HG02870 (cell line): ENCODE data around the gene NAPSA.

Experiments used
- ATAC-seq: cut with Tn5 transposase; IDR thresholded peaks from one replicate; pipeline ENCODE4 v1.9.1; 2021; ENCODE audit warnings: mild to moderate bottlenecking, moderate library complexity; ENCODE audit not compliant: unreplicated experiment

Gene NAPSA

DNA sequence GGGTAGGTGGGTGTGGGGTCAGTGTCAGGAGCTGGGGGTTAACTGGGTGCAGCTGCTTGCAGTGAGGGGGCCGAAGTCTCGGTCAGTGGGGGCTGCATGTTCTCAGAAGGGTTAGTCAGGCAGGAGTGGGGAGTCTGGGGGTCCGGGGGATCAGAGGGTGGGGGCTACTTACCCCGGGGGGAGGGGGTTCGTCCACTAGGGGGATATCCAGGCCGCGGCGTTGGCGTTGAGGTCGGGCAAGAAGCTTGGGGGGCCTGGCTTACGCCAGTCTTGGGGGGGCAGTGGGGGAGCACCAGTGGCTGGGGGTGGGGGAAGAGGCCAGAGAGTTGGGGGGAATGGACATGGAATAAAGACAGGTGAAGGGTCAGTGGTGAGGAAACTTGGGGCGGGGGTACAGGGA lies 45.4 kb downstream of the NAPSA start:
- no peak for ATAC-seq

DNA sequence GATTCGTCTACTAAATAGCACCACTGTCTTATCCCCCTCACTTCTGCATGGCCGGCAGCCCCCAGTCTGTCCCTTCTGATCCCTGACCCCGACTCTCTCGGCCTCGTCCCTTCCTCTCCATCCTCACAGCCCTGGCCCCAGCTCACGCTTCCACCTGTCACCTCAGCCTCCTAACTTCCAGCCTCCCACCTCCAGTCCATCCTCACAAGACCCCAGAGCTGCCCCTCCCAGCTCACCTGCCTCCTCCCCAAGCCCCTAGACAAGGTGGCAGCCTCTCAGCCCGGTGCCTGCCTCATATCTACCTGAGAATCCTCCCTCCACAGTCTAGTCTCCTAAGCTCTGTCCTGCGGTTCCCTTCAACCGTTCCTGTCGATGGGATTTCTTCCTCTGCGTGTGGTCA lies 46.3 kb downstream of the NAPSA start:
- no peak for ATAC-seq

DNA sequence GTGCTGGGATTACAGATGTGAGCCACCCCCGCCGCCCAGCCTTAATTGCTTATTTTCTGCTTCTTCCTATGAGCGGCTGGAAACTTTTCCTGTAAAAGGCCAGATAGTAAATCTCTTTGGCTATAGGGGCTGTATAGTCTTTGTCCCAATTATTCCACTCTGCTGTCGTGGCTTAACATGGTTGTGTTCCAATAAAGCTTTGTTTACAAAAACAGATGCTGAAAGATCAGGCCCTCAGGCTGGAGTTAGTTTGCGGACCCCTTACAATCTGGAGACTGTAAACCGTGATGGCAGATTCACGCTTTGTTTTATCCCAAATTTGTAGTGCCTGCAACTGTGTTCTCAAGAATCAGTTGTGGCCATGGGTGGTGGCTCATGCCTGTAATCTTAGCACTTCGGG lies 47.0 kb downstream of the NAPSA start:
- ATAC-seq: no peak

DNA sequence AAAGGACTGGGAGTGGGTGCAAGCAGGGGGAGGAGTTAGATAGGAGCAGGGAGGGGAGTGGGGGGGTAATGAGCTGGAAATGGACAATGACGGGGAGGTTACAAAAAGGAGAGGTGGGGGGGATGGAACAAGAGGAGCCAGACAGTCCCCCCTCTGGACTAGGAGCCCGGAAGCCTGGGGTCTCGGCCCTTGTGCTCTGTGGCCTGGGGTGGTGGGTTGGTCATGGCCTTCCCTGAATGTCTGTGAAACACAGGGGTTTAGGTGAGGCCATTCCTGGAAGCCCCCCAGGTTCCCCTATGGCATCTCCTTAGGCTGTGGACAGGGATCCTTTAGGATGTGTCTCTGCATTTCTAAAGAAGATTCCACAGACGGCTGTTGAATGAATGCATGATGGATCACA lies 48.3 kb downstream of the NAPSA start:
- ATAC-seq: no peak

DNA sequence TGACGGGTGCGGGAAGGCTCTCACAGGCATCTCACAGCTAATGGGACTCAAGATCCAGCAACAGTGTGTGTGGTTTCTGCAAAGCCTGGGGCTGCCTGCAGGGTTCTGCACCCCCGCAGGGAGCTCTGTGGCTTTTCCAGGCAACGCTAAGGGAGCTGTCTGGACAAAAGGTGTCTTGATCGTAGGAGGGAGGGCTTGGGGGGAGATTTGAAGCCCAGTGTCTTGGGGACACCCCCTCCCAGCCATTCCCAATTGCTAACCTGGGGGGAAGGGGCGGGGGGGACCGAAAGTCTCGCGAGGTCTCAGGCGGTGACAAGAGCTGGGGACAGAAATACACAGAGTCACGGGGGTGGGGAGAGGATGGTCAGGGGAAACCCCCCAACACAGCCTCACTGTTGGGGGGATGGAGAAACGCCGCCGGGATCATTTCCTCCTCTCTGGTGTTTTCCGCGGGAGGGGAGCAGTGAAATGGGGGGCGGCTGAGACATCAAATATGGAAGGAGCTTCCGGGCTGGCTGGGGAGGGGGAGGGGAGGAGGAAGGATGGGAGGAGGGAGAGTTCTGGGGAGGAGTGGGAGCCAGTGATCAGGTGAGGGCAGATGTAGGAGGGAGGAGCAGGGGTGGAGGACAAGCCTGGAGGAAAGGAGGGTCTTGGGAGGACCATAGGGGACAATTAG lies 49.5 kb downstream of the NAPSA start:
- ATAC-seq: no peak

DNA sequence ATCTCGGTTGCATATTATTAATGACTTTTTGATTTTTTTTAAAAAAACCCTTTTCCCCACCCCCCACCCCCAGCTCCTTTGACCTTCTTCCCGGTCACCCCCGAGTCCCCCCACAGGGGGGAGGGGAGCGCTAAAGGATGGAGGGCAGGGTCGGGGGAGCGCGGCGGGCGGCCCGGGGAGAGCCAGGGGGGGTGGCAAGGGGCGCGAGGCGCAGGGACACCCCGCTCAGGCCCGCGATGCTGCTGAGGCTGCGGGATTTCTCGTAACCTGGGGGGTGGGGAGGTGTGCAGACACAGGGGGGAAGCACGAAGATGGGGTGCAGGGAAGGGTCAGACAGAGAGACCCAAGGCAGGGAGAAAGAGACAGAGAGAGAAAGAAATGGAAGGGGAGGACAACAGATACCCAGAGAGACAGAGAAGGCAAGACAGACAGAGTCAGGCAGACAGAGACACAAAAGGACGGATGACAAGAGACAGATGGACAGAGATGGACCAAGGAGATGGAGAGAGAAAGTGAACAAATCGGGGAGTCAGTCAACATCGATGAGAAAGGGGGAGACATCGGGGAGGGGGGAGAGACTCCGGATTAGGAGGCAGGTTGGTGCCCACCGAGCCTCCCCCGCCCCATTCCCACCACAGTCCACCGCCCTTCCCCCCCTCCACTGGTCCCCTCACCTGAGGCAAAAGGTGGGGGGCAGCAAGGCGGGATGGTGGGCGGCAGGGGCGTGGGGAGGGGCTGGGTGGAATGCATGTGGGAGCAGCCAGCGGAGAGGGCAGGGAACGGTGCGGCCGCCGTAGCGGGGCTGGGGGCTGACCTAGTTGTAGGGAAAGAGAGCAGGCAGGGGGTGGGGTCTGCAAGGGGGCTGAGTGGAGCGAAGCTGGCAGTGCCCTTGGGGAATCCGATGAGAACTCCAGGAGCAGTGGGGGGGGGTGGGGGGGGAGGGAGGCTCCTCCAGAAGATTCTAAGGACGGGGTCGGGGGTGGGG lies 50.4 kb downstream of the NAPSA start:
- ATAC-seq: no peak

DNA sequence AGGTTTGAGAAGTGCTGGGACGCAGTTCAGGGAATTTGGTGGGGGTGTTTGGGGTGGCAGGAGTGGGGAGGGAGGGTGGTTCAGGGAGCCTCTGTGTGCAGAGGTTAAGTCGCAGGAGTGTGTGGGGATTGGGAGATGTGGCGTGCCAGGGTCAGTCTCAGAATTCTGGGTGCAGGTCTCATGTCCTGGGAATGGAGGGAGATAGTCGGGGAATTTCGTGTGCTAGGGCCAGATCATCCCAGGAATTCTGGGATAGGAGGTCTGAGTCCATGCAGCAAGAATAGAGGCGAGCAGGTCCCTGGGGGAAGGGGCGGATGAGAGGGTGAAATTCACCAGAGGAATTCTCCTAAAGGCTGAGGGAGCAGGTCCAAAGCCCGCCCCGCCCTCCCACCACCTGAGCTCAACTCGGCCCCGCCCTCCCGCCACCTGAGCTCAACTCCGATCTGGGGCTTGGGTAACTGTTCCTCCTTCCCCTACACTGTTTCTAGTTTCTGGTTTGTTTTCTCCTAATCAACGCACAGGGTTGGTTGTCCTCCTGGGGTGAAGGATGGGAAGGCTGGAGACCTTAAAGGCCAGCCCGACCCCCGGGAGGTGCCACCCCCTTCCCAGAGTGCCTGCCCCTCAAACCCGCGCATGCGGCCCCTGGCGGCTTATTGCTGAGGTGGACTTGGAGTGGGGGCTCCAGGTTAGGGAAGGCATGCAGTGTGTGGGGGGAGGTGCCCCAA lies 51.5 kb downstream of the NAPSA start:
- ATAC-seq: no peak

DNA sequence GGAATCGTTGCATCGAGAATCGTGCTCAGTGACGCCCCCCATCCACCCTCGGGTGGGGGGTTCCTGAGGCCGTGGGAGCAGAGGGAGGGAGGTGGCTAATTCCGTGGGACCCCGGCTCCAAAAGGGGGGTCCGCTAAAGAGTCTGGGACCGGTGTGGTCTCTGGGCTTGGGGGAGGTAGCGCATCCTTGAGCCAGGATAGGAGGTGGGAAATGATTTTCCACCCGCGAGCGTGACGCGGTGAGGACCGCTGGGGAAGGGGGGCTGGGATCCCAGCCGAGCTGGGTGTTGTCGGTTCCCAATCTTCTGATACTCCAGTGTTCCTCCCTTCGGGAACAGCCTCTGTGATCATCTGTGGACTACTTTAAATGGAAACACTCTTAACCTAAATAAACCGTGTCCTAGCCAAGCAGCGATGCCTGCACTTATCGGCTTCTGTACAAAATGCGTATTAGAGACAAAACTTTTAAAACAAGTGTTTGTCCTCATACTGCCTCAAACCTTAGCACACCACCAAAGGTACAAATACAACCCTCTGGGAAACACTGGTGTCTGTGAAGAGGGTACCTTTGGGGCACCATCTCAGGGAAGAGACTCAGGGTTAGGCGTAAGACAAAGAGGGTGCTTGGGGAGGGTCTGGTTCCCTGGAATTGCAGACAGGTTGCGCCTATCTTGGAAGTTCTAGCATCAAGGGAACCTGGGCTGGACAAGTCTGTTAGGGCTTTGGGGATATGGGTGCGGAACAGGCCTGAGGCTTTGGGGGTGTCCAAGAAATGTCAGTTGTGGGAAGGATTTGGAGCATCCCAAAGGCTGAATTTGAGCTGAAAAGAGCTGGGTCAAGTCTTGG lies 52.2 kb downstream of the NAPSA start:
- no peak for ATAC-seq

DNA sequence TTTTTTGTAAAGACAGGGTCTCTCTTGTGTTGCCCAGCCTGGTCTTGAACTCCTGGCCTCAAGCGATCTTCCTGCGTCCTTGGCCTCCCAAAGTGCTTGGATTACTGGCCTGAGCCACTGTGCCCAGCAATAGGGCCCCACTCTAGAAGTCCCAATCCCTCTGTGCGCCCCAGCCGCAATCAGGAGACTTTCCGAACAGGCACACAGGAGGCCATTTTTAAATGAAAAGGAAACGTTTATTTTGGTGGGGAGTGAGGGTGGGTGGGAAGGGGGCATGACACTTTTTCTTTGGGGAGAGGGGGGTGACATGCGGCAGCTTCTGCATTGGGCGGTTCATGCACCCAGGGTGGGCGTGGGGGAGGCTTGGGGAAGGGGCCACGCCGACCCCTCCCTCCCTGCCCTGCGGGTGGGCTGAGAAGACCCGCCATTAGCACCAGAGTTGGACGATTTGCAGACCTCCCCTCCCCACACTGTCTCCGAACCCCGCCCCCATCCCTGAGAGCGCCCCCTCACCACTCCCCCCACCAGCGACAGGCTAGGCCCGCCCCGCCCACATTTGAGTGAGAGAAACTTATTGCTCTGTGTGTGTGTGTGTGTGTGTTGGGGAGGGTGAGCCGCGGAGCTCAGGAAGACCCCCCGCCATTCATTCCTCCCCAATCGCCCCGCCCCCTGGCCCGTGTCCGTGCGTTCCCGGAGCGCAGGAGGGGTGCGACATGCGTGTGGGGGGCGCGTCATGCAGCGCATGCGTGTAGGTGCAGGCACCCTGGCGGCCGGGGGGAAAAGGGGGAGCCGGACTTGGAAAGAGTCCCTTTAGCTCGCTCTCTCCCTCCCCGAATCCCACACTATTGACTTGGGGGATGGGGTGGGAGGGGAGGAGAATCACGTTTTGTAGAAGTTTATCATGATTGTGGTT lies 53.5 kb downstream of the NAPSA start:
- ATAC-seq: no peak

DNA sequence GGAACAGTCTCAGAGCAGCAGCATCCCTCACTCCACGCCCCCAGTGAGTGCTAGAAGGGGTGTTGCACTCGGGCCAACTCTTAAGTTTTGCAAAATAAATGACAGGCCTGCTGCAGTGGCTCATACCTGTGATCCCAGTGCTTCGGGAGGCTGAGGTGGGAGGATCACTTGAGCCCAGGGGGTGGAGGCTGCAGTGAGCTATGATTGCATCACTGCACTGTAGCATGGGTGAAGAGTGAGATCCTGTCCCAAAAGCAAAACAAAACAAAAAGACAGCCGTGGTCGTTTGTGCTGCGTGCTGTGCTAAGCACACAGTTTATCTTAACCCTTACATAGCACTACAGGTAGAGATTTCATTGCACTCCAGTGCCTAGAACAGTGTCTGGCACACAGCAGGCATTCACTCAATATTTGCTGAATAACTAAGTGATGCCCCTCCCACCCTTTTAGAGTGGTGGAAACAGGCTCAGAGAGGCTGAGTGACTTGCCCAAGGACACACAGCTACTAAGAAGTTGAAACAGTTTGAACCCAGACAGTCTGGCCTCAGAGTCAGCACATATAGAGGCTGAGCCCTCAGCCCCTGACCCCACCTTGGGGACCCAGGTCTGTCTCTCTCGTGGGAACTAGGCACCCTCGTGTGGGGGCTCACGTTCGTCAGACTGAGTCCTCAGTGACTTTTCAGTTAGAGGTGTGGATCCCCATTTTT lies 54.5 kb downstream of the NAPSA start:
- no peak for ATAC-seq

DNA sequence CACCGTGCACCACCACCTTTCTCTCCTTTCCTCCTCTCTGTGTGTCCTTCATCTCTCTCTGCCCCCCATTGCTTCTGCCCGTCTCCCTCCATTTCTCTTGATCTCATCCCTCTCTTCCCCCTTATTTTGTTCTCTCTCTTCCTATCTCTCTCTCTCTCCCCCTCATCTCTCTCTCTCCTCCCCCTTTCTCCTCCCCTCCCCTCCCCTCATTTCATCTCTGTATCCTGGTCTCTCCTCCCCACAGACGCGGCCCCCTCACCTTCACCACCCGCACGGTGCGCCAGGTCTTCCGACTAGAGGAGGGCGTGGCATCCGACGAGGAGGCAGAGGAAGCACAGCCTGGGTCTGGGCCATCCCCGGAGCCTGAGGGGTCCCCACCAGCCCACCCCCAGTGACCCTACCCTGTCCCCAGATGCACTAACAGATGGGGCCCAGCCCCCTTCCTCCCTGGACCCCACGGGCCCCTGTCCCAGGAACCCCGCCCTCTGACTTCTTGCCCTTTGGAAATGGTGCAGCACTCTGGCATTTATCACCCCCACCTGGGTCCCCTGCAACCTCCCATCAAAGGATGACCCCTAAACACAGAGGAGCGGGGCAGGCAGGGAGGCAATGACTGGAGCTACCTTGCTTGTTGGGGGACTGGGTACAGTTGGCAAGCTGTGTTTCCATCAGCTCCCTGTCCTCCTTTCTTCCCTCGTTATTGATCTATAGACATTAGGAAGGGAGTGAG lies 55.9 kb downstream of the NAPSA start:
- no peak for ATAC-seq

DNA sequence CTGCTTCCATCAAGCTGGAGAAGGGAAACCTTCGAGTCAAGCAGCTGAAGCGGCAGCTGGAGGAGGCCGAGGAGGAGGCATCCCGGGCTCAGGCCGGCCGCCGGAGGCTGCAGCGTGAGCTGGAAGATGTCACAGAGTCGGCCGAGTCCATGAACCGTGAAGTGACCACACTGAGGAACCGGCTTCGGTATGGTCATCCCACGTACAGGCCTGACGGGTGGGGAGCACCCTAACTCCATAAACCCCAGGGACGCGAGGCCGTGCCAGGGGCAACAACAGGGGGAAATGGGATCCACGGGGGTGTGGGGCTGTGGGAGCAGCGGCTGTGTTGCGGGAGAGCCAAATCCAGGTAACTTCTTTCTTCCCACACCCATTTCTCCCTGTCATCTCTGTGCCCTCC lies 56.4 kb downstream of the NAPSA start:
- no peak for ATAC-seq
